K562 (cell line): ENCODE measurements around the gene TSHZ1. TPM values are rescaled to one million over a fixed set of nuclear protein-coding genes. Genes with fewer than 3 reads are reported as not detected.

Source experiments
- ATAC-seq: fragments of 200-7000 bp; cut with Tn5 transposase; 3 replicates; pipeline ENCODE4 v1.9.1; 2020; ENCODE audit warnings: moderate library complexity
- BruUV-seq: library from RNA; stranded (reverse); fragments of 400-500 nt; replicated peaks from 2 replicates; lab custom pipeline; 2021; lab: Mats Ljungman, UMichigan
- CTCF ChIA-PET: fragments of 300-600 bp; formaldehyde crosslinking; extraction: SDS; loops from one replicate; lab custom pipeline; 2021; ENCODE audit warnings: low intra/inter-chr PET ratio; lab: Yijun Ruan, JAX
- POLR2A ChIA-PET: fragments of 300-600, 350-650 bp; sonication (Branson Sonifier 250); formaldehyde crosslinking; extraction: SDS; loops from one replicate; lab custom pipeline; 2021; ENCODE audit warnings: antibody characterized with exemption, inconsistent platforms; lab: Yijun Ruan, JAX
- DNase-seq, 4 experiments: peaks; one replicate each; pipeline versions ENCODE4 v3.0.0 to v3.0.0-alpha.2; 2011 to 2018; ENCODE audit warnings: low spot score in 3 of 4, mixed read lengths in 3 of 4; ENCODE audit errors: extremely low read depth in 1 of 4
- FAIRE-seq: peaks from 2 replicates; lab custom pipeline; 2011; peaks lifted over from hg19 to GRCh38; lab: Jason Lieb, UNC
- H2AFZ ChIP-seq: 2 replicates; pipeline ENCODE4 v1.6.0; 2011; ENCODE audit warnings: low read depth, low read length, control low read depth, inconsistent platforms
- H3K27ac ChIP-seq: fragments of 200-600 bp; 3 replicates; pipeline ENCODE4 v1.8.0; 2011; ENCODE audit warnings: low read depth, mild to moderate bottlenecking, control low read depth, inconsistent platforms, low read length, moderate library complexity, mixed read lengths; ENCODE audit errors: extremely low read depth
- H3K27me3 ChIP-seq, 2 experiments: fragments of 300-600 bp in 1 of 2; 2 replicates in 1 of 2; 3 replicates in 1 of 2; pipeline versions ENCODE4 v1.6.0 to v1.8.0; 2011; ENCODE audit warnings: inconsistent platforms in 2 of 2, low read length in 2 of 2, mild to moderate bottlenecking in 1 of 2, mixed read lengths in 1 of 2, moderate library complexity in 1 of 2; ENCODE audit not compliant: control insufficient read depth in 2 of 2, insufficient read depth in 2 of 2
- H3K36me3 ChIP-seq: fragments of 300-600 bp; 3 replicates; pipeline ENCODE4 v1.8.0; 2011; ENCODE audit warnings: mild to moderate bottlenecking, low read length, inconsistent platforms; ENCODE audit not compliant: control insufficient read depth, insufficient read depth
- H3K4me1 ChIP-seq, 2 experiments: fragments of 200-600 bp in 1 of 2; replicated peaks in 1 of 2; 2 replicates in 1 of 2; 3 replicates in 1 of 2; pipeline versions ENCODE4 v1.5.1 to v1.8.0; 2011; ENCODE audit warnings: inconsistent platforms in 2 of 2, low read length in 2 of 2, mild to moderate bottlenecking in 1 of 2, mixed read lengths in 1 of 2, moderate library complexity in 1 of 2; ENCODE audit not compliant: control insufficient read depth in 2 of 2, insufficient read depth in 2 of 2
- H3K4me2 ChIP-seq: 2 replicates; pipeline ENCODE4 v1.6.1; 2011; ENCODE audit warnings: low read length, control low read depth, inconsistent platforms, mixed read lengths; ENCODE audit not compliant: insufficient read depth
- H3K4me3 ChIP-seq: fragments of 200-600 bp; sonication (generic), shearing (Covaris generic); 2 replicates; pipeline ENCODE4 v1.5.1; 2016; ENCODE audit warnings: control low read depth, inconsistent platforms
- H3K79me2 ChIP-seq: fragments of 200-600 bp; 3 replicates; pipeline ENCODE4 v1.8.0; 2011; ENCODE audit warnings: low read length, inconsistent platforms; ENCODE audit not compliant: control insufficient read depth, insufficient read depth
- H3K9ac ChIP-seq, 2 experiments: 2 replicates each; pipeline versions ENCODE4 v1.6.0 to v1.6.1; 2011; ENCODE audit warnings: low read depth in 2 of 2, low read length in 2 of 2, control low read depth in 1 of 2, inconsistent platforms in 1 of 2, mild to moderate bottlenecking in 1 of 2, mixed read lengths in 1 of 2; ENCODE audit not compliant: insufficient read depth in 1 of 2
- H3K9me1 ChIP-seq: one replicate; pipeline ENCODE4 v1.6.0; 2011; ENCODE audit warnings: inconsistent platforms, mild to moderate bottlenecking, low read length, moderate library complexity; ENCODE audit not compliant: control insufficient read depth, insufficient read depth
- H3K9me3 ChIP-seq: replicated peaks from 2 replicates; pipeline ENCODE4 v1.5.1; 2011; ENCODE audit warnings: low read depth, low read length, inconsistent platforms; ENCODE audit not compliant: control insufficient read depth, insufficient read depth
- H4K20me1 ChIP-seq: replicated peaks from 2 replicates; pipeline ENCODE4 v1.6.1; 2011; ENCODE audit warnings: low read length, inconsistent platforms, mixed read lengths; ENCODE audit not compliant: control insufficient read depth, insufficient read depth
- CREM ChIP-seq: IDR thresholded peaks from 2 replicates; pipeline ENCODE4 v1.6.1; 2014; ENCODE audit warnings: antibody characterized with exemption, low read depth
- FOXJ3 ChIP-seq: sonication (generic); formaldehyde crosslinking; IDR thresholded peaks from 2 replicates; pipeline ENCODE4 v1.4.0; 2020; ENCODE audit warnings: mild to moderate bottlenecking, missing genetic modification reagents
- KLF6 ChIP-seq: fragments of 250-450 bp; sonication (Bioruptor Pico); IDR thresholded peaks from 2 replicates; pipeline ENCODE4 v1.4.0; 2020; ENCODE audit warnings: mild to moderate bottlenecking, moderate library complexity, borderline replicate concordance
- MAZ ChIP-seq, 2 experiments: fragments of 450-650 bp in 1 of 2; sonication (generic) in 1 of 2; formaldehyde crosslinking; IDR thresholded peaks in 1 of 2; conservative IDR thresholded peaks in 1 of 2; 2 replicates each; pipeline versions ENCODE4 v1.4.0 to v1.5.0; 2020; ENCODE audit warnings: mild to moderate bottlenecking in 1 of 2, missing genetic modification reagents in 1 of 2
- MLX ChIP-seq, 2 experiments: fragments of 450-650 bp in 1 of 2; sonication (generic) in 1 of 2; formaldehyde crosslinking; conservative IDR thresholded peaks; 2 replicates each; pipeline versions ENCODE4 v1.4.0 to v1.8.1; 2020 to 2022; ENCODE audit warnings: mild to moderate bottlenecking in 1 of 2, missing genetic modification reagents in 1 of 2
- MTF1 ChIP-seq: fragments of 250-450 bp; sonication (Bioruptor Pico); IDR thresholded peaks from 2 replicates; pipeline ENCODE4 v1.9.0; 2021; ENCODE audit warnings: moderate library complexity, mild to moderate bottlenecking, inconsistent platforms, borderline replicate concordance
- MXD1 ChIP-seq: fragments of 250-450 bp; sonication (Bioruptor Pico); IDR thresholded peaks from 2 replicates; pipeline ENCODE4 v1.8.0; 2021; ENCODE audit warnings: borderline replicate concordance, mild to moderate bottlenecking, moderate library complexity; ENCODE audit not compliant: poor library complexity, severe bottlenecking
- NKRF ChIP-seq: fragments of 450-650 bp; IDR thresholded peaks from 2 replicates; pipeline ENCODE4 v1.6.1; 2016; ENCODE audit warnings: borderline replicate concordance
- PHB ChIP-seq: fragments of 250-450 bp; sonication (Bioruptor Pico); IDR thresholded peaks from 2 replicates; pipeline ENCODE4 v1.5.0; 2021
- RFX7 ChIP-seq: fragments of 250-450 bp; sonication (Bioruptor Pico); IDR thresholded peaks from 2 replicates; pipeline ENCODE4 v1.5.1; 2021; ENCODE audit warnings: mild to moderate bottlenecking
- TFE3 ChIP-seq: fragments of 450-650 bp; formaldehyde crosslinking; IDR thresholded peaks from 2 replicates; pipeline ENCODE4 v1.4.0; 2020; ENCODE audit warnings: mild to moderate bottlenecking, mixed read lengths
- ZNF184 ChIP-seq: sonication (generic); formaldehyde crosslinking; IDR thresholded peaks from 2 replicates; pipeline ENCODE4 v1.5.0; 2020; ENCODE audit warnings: missing genetic modification reagents
- ZNF408 ChIP-seq: fragments of 250-450 bp; sonication (Bioruptor Pico); IDR thresholded peaks from 2 replicates; pipeline ENCODE4 v1.4.0; 2020; ENCODE audit warnings: low read depth, mild to moderate bottlenecking, moderate library complexity
- WGBS: fragments of 100-300 bp; shearing (Covaris generic); methylation state at CpG from one replicate; pipeline ENCODE4 v1.1.6; 2016; ENCODE audit warnings: low coverage, mixed read lengths; ENCODE audit not compliant: insufficient coverage; ENCODE audit errors: missing lambda C conversion rate; 5-methylcytosine and 5-hydroxymethylcytosine counted together
- in situ Hi-C: fragments of 300-500 bp; cut with MboI; formaldehyde crosslinking; loops from 4 replicates; pipeline ENCODE4 v1.15.0; 2018; ENCODE audit warnings: inconsistent platforms, mixed read lengths
- intact Hi-C: fragments of 100-400 bp; cut with micrococcal nuclease; formaldehyde crosslinking; loops from 2 replicates; pipeline ENCODE4 v1.14.2; 2022
- polyA plus RNA-seq, 8 experiments: library from polyadenylated mRNA; depleted of rRNA in 4 of 8; stranded (reverse) in 5 of 8; unstranded in 3 of 8; fragments of >200 nt; fragmentation: Nextera tagmentation in 2 of 8; fragmentation: Illumina TruSeq in 1 of 8; extraction: Ambion mirVana in 2 of 8; extraction: Trizol in 1 of 8; gene quantifications; 2 replicates each; pipeline versions ENCODE4 v1.2.1 to v1.2.3, GENCODE V29; 2011 to 2014; ENCODE audit warnings: inconsistent platforms in 1 of 8, missing spikeins in 1 of 8
- total RNA-seq, 7 experiments: library from RNA; depleted of rRNA in 6 of 7; stranded (reverse); fragments of >200 nt in 6 of 7; fragmentation: Illumina TruSeq in 2 of 7; extraction: Trizol in 2 of 7; gene quantifications; 2 replicates each; pipeline versions ENCODE4 v1.2.1 to v1.2.3, GENCODE V29; 2011 to 2021; ENCODE audit warnings: low replicate concordance in 1 of 7

TSHZ1 gene
- total and polyA plus RNA-seq, 9 of the 15 experiments (the other 6 are each of a cell fraction or from before 2014, with no cell fraction given), result 1.1 to 7.2 (median 2.7) TPM

GRCh38 chr18:75230163-75231052 is 19.8 kb downstream of the TSHZ1 start (continued):
- TF ChIP-seq NKRF (no peak), MLX (CRISPR knock-in tag; conservative IDR thresholded peaks at IDR 0.05) (no peak), CREM (no peak)
- TF ChIP-seq, all 486 proteins: peak for 0

GRCh38 chr18:75231053-75231406 is 20.4 kb downstream of the TSHZ1 start:
- DNase-seq, result no peak
- H3K9me1 ChIP-seq, result no peaks in the 10 kb centered on the region
- intact Hi-C loops (no loop called here), in situ Hi-C loops (no loop called here)
- no TSS peak for BruUV-seq
- CTCF ChIA-PET, result no interaction called here
- no peaks in the 10 kb centered on the region for H3K36me3 ChIP-seq
- no peak overlapping the region for H3K4me2 ChIP-seq
- H3K27ac ChIP-seq, result no peak overlapping the region
- no peak overlapping the region for H3K4me3 ChIP-seq
- H2AFZ ChIP-seq, result no peak overlapping the region
- peaks cover 3 to 6% of the 10 kb centered on the region in 2 experiments; a peak in 3 of 5 replicates for H3K4me1 ChIP-seq
- H4K20me1 ChIP-seq, result no peaks in the 10 kb centered on the region
- ATAC-seq, result no peak
- H3K9ac ChIP-seq, result no peak overlapping the region
- H3K79me2 ChIP-seq, result no peaks in the 10 kb centered on the region; the same call in 2 of the 3 replicates
- no peaks in the 10 kb centered on the region for H3K9me3 ChIP-seq
- POLR2A ChIA-PET, result interaction anchor here (1.1 kb wide), 1 partner anchor 16 kb away, joined by 3 read pairs; no protein-coding TSS in a partner anchor
- FAIRE-seq, result no peak
- 80% methylated on average over 4 of the region's 5 CpGs for WGBS
- H3K27me3 ChIP-seq, result no peaks in the 10 kb centered on the region
- TF ChIP-seq MXD1 (CRISPR knock-in tag) (no peak), PHB (no peak), TFE3 (CRISPR knock-in tag) (no peak), MLX (CRISPR knock-in tag; conservative IDR thresholded peaks at IDR 0.05) (no peak), MAZ (CRISPR knock-in tag; conservative IDR thresholded peaks at IDR 0.05 in 1 of 2, IDR thresholded peaks at IDR 0.05 in 1 of 2) (no peak), RFX7 (CRISPR knock-in tag) (no peak), MTF1 (CRISPR knock-in tag) (no peak), FOXJ3 (CRISPR knock-in tag) (no peak), KLF6 (no peak), ZNF408 (no peak), ZNF184 (CRISPR knock-in tag) (no peak)
